IMR-90 (cell line): Measurements from ENCODE around the gene CCER1. TPM values are rescaled to one million over a fixed set of nuclear protein-coding genes. Genes with fewer than 3 reads are reported as not detected.

Experiments
- ATAC-seq: fragments of 200-7000 bp; cut with Tn5 transposase; 2 replicates; pipeline ENCODE4 v1.9.1; 2020; ENCODE audit warnings: low read depth, mild to moderate bottlenecking, moderate library complexity
- BruUV-seq: library from RNA; stranded (reverse); fragments of 400-500 nt; replicated peaks from 2 replicates; lab custom pipeline; 2021; lab: Mats Ljungman, UMichigan
- CTCF ChIA-PET: fragments of 300-600 bp; formaldehyde crosslinking; extraction: SDS; loops from one replicate; lab custom pipeline; 2021; ENCODE audit warnings: antibody characterized with exemption; lab: Yijun Ruan, JAX
- POLR2A ChIA-PET: fragments of 300-600 bp; sonication (Branson Sonifier 250); formaldehyde crosslinking; loops from one replicate; lab custom pipeline; 2022; ENCODE audit warnings: antibody characterized with exemption; ENCODE audit not compliant: unreplicated experiment; lab: Charles Lee
- DNase-seq: peaks from one replicate; pipeline ENCODE4 v3.0.0; 2013
- H2AFZ ChIP-seq: replicated peaks from 2 replicates; pipeline ENCODE3; 2013; ENCODE audit warnings: low read length, mild to moderate bottlenecking; ENCODE audit not compliant: poor library complexity
- H2AK5ac ChIP-seq: 2 replicates; pipeline ENCODE4 v1.6.1; 2013; ENCODE audit warnings: low read depth, low read length, inconsistent platforms
- H2AK9ac ChIP-seq: replicated peaks from 2 replicates; pipeline ENCODE3; 2013; ENCODE audit warnings: mild to moderate bottlenecking, low read depth, low read length, moderate library complexity; ENCODE audit not compliant: poor library complexity
- H2BK120ac ChIP-seq: 2 replicates; pipeline ENCODE4 v1.6.1; 2013; ENCODE audit warnings: low read depth, low read length, inconsistent platforms
- H2BK15ac ChIP-seq: 3 replicates; pipeline ENCODE4 v1.6.1; 2013; ENCODE audit warnings: low read depth, low read length, inconsistent platforms
- H2BK20ac ChIP-seq: 2 replicates; pipeline ENCODE4 v1.6.1; 2013; ENCODE audit warnings: low read depth, mild to moderate bottlenecking, inconsistent platforms, low read length, moderate library complexity
- H2BK5ac ChIP-seq: 2 replicates; pipeline ENCODE4 v1.6.1; 2013; ENCODE audit warnings: mild to moderate bottlenecking, low read depth, low read length, inconsistent platforms; ENCODE audit not compliant: poor library complexity, severe bottlenecking
- H3K14ac ChIP-seq: replicated peaks from 2 replicates; pipeline ENCODE4 v1.6.1; 2013; ENCODE audit warnings: low read depth, low read length, inconsistent platforms
- H3K18ac ChIP-seq: 2 replicates; pipeline ENCODE4 v1.6.1; 2013; ENCODE audit warnings: low read depth, low read length, control low read depth
- H3K23ac ChIP-seq: 2 replicates; pipeline ENCODE4 v1.6.1; 2013; ENCODE audit warnings: low read depth, low read length, inconsistent platforms
- H3K27ac ChIP-seq: 2 replicates; pipeline ENCODE4 v1.5.1; 2013; ENCODE audit warnings: mild to moderate bottlenecking, control low read depth, low read length; ENCODE audit not compliant: insufficient read depth
- H3K27me3 ChIP-seq: 2 replicates; pipeline ENCODE4 v1.6.1; 2013; ENCODE audit warnings: low read length; ENCODE audit not compliant: control insufficient read depth, insufficient read depth
- H3K36me3 ChIP-seq: 2 replicates; pipeline ENCODE4 v1.6.1; 2013; ENCODE audit warnings: low read length, mixed read lengths; ENCODE audit not compliant: control insufficient read depth, insufficient read depth
- H3K4ac ChIP-seq: 2 replicates; pipeline ENCODE4 v1.6.1; 2013; ENCODE audit warnings: low read depth, low read length, inconsistent platforms
- H3K4me1 ChIP-seq: 2 replicates; pipeline ENCODE4 v1.6.1; 2013; ENCODE audit warnings: low read length, mixed read lengths; ENCODE audit not compliant: control insufficient read depth, insufficient read depth
- H3K4me2 ChIP-seq: 2 replicates; pipeline ENCODE4 v1.6.1; 2013; ENCODE audit warnings: low read depth, mild to moderate bottlenecking, control low read depth, low read length, moderate library complexity
- H3K4me3 ChIP-seq: 2 replicates; pipeline ENCODE4 v1.5.1; 2013; ENCODE audit warnings: low read depth, mild to moderate bottlenecking, control low read depth, low read length, moderate library complexity; ENCODE audit not compliant: insufficient read depth
- H3K56ac ChIP-seq: 2 replicates; pipeline ENCODE4 v1.6.1; 2013; ENCODE audit warnings: low read length, inconsistent platforms; ENCODE audit not compliant: insufficient read depth; ENCODE audit errors: extremely low read depth
- H3K79me1 ChIP-seq, 2 experiments: 2 replicates each; pipeline ENCODE4 v1.6.1; 2013; ENCODE audit warnings: low read length in 2 of 2, inconsistent platforms in 1 of 2, low read depth in 1 of 2
- H3K9ac ChIP-seq: 2 replicates; pipeline ENCODE4 v1.6.1; 2013; ENCODE audit warnings: low read depth, low read length, control low read depth
- H3K9me1 ChIP-seq: 2 replicates; pipeline ENCODE4 v1.6.1; 2013; ENCODE audit warnings: low read length, inconsistent platforms; ENCODE audit not compliant: insufficient read depth
- H3K9me3 ChIP-seq: 2 replicates; pipeline ENCODE4 v1.6.1; 2013; ENCODE audit warnings: low read length; ENCODE audit not compliant: control insufficient read depth, insufficient read depth
- H4K20me1 ChIP-seq: 2 replicates; pipeline ENCODE4 v1.6.1; 2013; ENCODE audit warnings: low read length, inconsistent platforms; ENCODE audit not compliant: insufficient read depth
- H4K5ac ChIP-seq: 2 replicates; pipeline ENCODE4 v1.6.1; 2013; ENCODE audit warnings: mild to moderate bottlenecking, low read depth, low read length, control low read depth
- H4K8ac ChIP-seq, 2 experiments: 2 replicates each; pipeline ENCODE4 v1.6.1; 2013; ENCODE audit warnings: low read depth in 2 of 2, low read length in 2 of 2, control low read depth in 1 of 2, inconsistent platforms in 1 of 2
- H4K91ac ChIP-seq: 2 replicates; pipeline ENCODE4 v1.6.1; 2013; ENCODE audit warnings: low read depth, low read length, inconsistent platforms; ENCODE audit not compliant: insufficient read depth
- BHLHE40 ChIP-seq: fragments of 150-350 bp; IDR thresholded peaks from 2 replicates; pipeline ENCODE4 v1.6.1; 2016; ENCODE audit warnings: mild to moderate bottlenecking, low read depth, low read length
- FOS ChIP-seq: fragments of 150-350 bp; IDR thresholded peaks from 2 replicates; pipeline ENCODE4 v1.6.1; 2016; ENCODE audit warnings: low read depth, low read length
- MAFK ChIP-seq: IDR thresholded peaks from 2 replicates; pipeline ENCODE4 v1.6.1; 2012; ENCODE audit warnings: low read depth, low read length, improper control_type of control experiment
- MAZ ChIP-seq: IDR thresholded peaks from 2 replicates; pipeline ENCODE4 v1.6.1; 2012; ENCODE audit warnings: low read depth, mild to moderate bottlenecking, low read length, improper control_type of control experiment, moderate library complexity, borderline replicate concordance
- MXI1 ChIP-seq: IDR thresholded peaks from 2 replicates; pipeline ENCODE4 v1.6.1; 2012; ENCODE audit warnings: low read depth, mild to moderate bottlenecking, low read length, moderate library complexity, borderline replicate concordance
- POLR2A ChIP-seq: IDR thresholded peaks from 2 replicates; pipeline ENCODE4 v1.6.1; 2012; ENCODE audit warnings: mild to moderate bottlenecking, low read depth, low read length
- RAD21 ChIP-seq: IDR thresholded peaks from 2 replicates; pipeline ENCODE4 v1.6.1; 2012; ENCODE audit warnings: low read length, improper control_type of control experiment
- RCOR1 ChIP-seq: IDR thresholded peaks from 2 replicates; pipeline ENCODE4 v1.6.1; 2012; ENCODE audit warnings: mild to moderate bottlenecking, low read length, improper control_type of control experiment; ENCODE audit not compliant: insufficient replicate concordance
- RFX5 ChIP-seq: IDR thresholded peaks from 2 replicates; pipeline ENCODE4 v1.8.0; 2012; ENCODE audit warnings: low read depth, mild to moderate bottlenecking, low read length, moderate library complexity
- USF2 ChIP-seq: fragments of 150-350 bp; IDR thresholded peaks from 2 replicates; pipeline ENCODE4 v1.6.1; 2017; ENCODE audit warnings: mild to moderate bottlenecking, antibody characterized with exemption, low read length, low read depth
- WGBS, 2 experiments: methylation state at CpG; one replicate each; pipeline versions ENCODE4 v1.1.5 to v1.1.7; 2013; ENCODE audit warnings: missing lambda C conversion rate in 2 of 2; ENCODE audit not compliant: insufficient read length in 1 of 2; ENCODE audit errors: extremely low coverage in 2 of 2; 5-methylcytosine and 5-hydroxymethylcytosine counted together
- dilution Hi-C: fragments of 300-500 bp; cut with HindIII; formaldehyde crosslinking; loops from one replicate; pipeline ENCODE4 v1.14.3; 2018; ENCODE audit warnings: low sequenced_read_pairs; ENCODE audit not compliant: unreplicated experiment
- in situ Hi-C: fragments of 300-500 bp; cut with MboI; formaldehyde crosslinking; loops from 3 replicates; pipeline ENCODE4 v1.14.3; 2019; ENCODE audit warnings: low sequenced_read_pairs, inconsistent platforms, mixed read lengths
- intact Hi-C: fragments of 100-400 bp; cut with micrococcal nuclease; formaldehyde crosslinking; loops from 2 replicates; pipeline ENCODE4 v1.10.0; 2022
- polyA plus RNA-seq, 3 experiments: library from polyadenylated mRNA; depleted of rRNA; stranded (reverse); fragments of >200 nt; gene quantifications; 2 replicates each; pipeline ENCODE4 v1.2.3, GENCODE V29; 2012; ENCODE audit warnings: low replicate concordance in 1 of 3
- total RNA-seq: library from RNA; depleted of rRNA; stranded (reverse); fragments of >200 nt; gene quantifications from 2 replicates; pipeline ENCODE4 v1.2.3, GENCODE V29; 2012

The CCER1 gene
- total and polyA plus RNA-seq, 2 of the 4 experiments (the other 2 are of a cell fraction) = not detected

DNA sequence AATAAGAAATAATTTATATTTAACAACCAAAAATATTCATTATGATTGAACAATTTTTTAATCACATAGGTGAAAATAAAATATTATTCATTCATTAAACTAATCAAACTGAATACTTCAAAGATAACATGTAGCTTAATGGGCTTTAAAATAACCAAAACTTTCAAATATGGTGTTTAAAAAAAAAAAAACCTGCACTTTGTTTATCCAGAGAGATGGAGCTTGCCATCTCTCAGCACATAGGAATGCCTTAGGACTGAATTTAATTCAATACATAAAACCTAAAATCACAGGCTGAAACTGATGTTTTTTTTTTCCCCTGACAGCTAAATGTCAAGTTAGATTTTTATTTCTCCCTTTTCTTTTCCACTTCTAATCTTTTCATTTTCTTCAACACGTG is 14.4 kb upstream of the CCER1 start:
- H3K27ac ChIP-seq = no peak overlapping the region
- no CpG with 5 or more reads among the region's 1 CpG for WGBS, 2 experiments
- in situ Hi-C loops = loop anchor here (25.0 kb wide), 1 partner anchor 1668 kb away; no protein-coding TSS in a partner anchor
- POLR2A ChIA-PET = interaction anchor here (1.0 kb wide), 1 partner anchor 10 kb away, joined by 5 read pairs; no protein-coding TSS in a partner anchor
- H3K18ac ChIP-seq = no peak overlapping the region
- H3K23ac ChIP-seq = no peak overlapping the region
- dilution Hi-C loops = no loop called here
- no peak overlapping the region for H3K56ac ChIP-seq
- no peak overlapping the region for H4K8ac ChIP-seq
- TF ChIP-seq POLR2A = no peak
- no peak for TF ChIP-seq RAD21
- TF ChIP-seq USF2 = no peak
- TF ChIP-seq RFX5 = no peak
- TF ChIP-seq RCOR1 = no peak
- no peak for TF ChIP-seq MXI1
- no peak for TF ChIP-seq MAFK
- no peak for TF ChIP-seq MAZ
- no peak for TF ChIP-seq BHLHE40
- no peak for TF ChIP-seq FOS
- no peak overlapping the region for H3K4me2 ChIP-seq
- H2AK5ac ChIP-seq = no peak overlapping the region
- no peaks in the 10 kb centered on the region for H4K20me1 ChIP-seq
- no peak overlapping the region for H2BK20ac ChIP-seq
- no peak overlapping the region for H2AK9ac ChIP-seq
- BruUV-seq = no TSS peak
- no peak overlapping the region for H3K14ac ChIP-seq
- no peak overlapping the region for H2AFZ ChIP-seq
- H4K91ac ChIP-seq = no peak overlapping the region
- H2BK120ac ChIP-seq = no peak overlapping the region
- intact Hi-C loops = no loop called here
- CTCF ChIA-PET = interaction anchor here (0.6 to 2.6 kb wide), 4 partner anchors 10 to 386 kb away, joined by 3 to 9 read pairs (median 4); no protein-coding TSS in a partner anchor
- no peaks in the 10 kb centered on the region for H3K79me1 ChIP-seq
- H3K4me1 ChIP-seq = peaks cover 10% of the 10 kb centered on the region
- no peak overlapping the region for H3K9ac ChIP-seq
- no peak overlapping the region for H3K4ac ChIP-seq
- ATAC-seq (peak; percentile 48; the same call in 1 of the 2 replicates), DNase-seq (peak; percentile 36)
- H2BK5ac ChIP-seq = no peak overlapping the region
- no peaks in the 10 kb centered on the region for H3K36me3 ChIP-seq
- no peak overlapping the region for H4K5ac ChIP-seq
- 0 out of 2 replicates have a peak, but pooled peaks cover 4% of the 10 kb centered on the region for H3K9me1 ChIP-seq
- H3K27me3 ChIP-seq = no peaks in the 10 kb centered on the region
- no peak overlapping the region for H3K4me3 ChIP-seq
- H2BK15ac ChIP-seq = no peak overlapping the region
- H3K9me3 ChIP-seq = no peaks in the 10 kb centered on the region
